ENCODE measurements around the gene HAVCR2.

DNA sequence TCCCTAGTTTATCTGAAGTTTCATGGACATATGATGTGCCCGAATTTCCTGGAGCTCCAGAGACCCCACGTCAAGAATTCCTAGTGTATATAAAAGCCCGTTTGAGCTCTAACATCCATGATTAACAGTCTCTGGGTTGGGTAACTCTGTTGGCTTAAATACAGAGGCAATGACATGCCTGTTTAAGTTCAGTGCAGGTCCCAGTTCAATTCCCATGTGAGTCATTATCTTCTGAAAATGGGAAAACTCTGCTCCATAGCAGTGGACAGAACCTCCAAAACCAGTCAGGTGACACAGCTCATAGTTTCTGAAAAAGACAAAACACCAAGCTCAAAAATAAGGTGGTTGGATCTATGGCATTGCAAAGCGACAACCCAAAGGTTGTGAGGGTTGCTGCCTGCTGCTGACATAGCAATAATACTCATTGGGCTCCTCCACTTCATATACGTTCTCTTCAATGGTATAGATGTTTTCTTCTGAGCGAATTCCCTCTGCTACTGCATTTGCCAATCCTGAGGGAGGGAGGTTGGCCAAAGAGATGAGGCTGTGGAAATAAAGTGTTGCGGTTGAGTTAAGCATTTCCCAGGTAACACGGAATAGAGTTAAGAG is 22.0 kb downstream of the HAVCR2 start:
- TF ChIP-seq POLR2A (IDR thresholded peaks at IDR 0.05) (no peak), CTCF (IDR thresholded peaks at IDR 0.05) (no peak)
